Caco-2 (cell line): ENCODE results near the gene PLEKHA1. TPM values are rescaled to one million over a fixed set of nuclear protein-coding genes. Genes with fewer than 3 reads are reported as not detected.

Experiments
- BruUV-seq: library from RNA; stranded (reverse); fragments of 400-500 nt; replicated peaks from 2 replicates; lab custom pipeline; 2021; lab: Mats Ljungman, UMichigan
- CTCF ChIA-PET: fragments of 300-600 bp; sonication (Branson Sonifier 250); formaldehyde crosslinking; loops from one replicate; lab custom pipeline; 2022; ENCODE audit warnings: antibody characterized with exemption; lab: Charles Lee
- POLR2A ChIA-PET: fragments of 300-600 bp; sonication (Branson Sonifier 250); formaldehyde crosslinking; loops from one replicate; lab custom pipeline; 2022; ENCODE audit warnings: antibody characterized with exemption; lab: Charles Lee
- DNase-seq, 2 experiments: peaks; one replicate each; pipeline versions ENCODE4 v3.0.0 to v3.0.0-alpha.2; 2020 to 2022
- H3K27me3 ChIP-seq: replicated peaks from 2 replicates; pipeline ENCODE4 v1.6.0; 2011; ENCODE audit warnings: low read length; ENCODE audit not compliant: control insufficient read depth, insufficient read depth
- H3K36me3 ChIP-seq: 2 replicates; pipeline ENCODE4 v1.5.1; 2011; ENCODE audit warnings: low read length; ENCODE audit not compliant: control insufficient read depth, insufficient read depth
- H3K4me1 ChIP-seq: fragments of 250-450 bp; sonication (Bioruptor Pico); 2 replicates; pipeline ENCODE4 v1.5.1; 2020; ENCODE audit warnings: mild to moderate bottlenecking
- H3K4me3 ChIP-seq: 2 replicates; pipeline ENCODE4 v1.5.1; 2011; ENCODE audit warnings: low read depth, mild to moderate bottlenecking, control low read depth, low read length
- H3K9me3 ChIP-seq: fragments of 250-450 bp; sonication (Bioruptor Pico); 2 replicates; pipeline ENCODE4 v1.5.1; 2020; ENCODE audit warnings: mild to moderate bottlenecking, moderate library complexity
- H3K27ac Mint-ChIP-seq: one replicate; pipeline ENCODE4 v1.8.0; 2022; ENCODE audit warnings: mixed read lengths; ENCODE audit not compliant: unreplicated experiment
- H3K27me3 Mint-ChIP-seq: one replicate; pipeline ENCODE4 v1.8.0; 2022; ENCODE audit warnings: mixed read lengths; ENCODE audit not compliant: insufficient read depth, unreplicated experiment
- H3K36me3 Mint-ChIP-seq: one replicate; pipeline ENCODE4 v1.8.0; 2022; ENCODE audit warnings: mild to moderate bottlenecking, mixed read lengths; ENCODE audit not compliant: insufficient read depth, unreplicated experiment
- H3K4me1 Mint-ChIP-seq: one replicate; pipeline ENCODE4 v1.8.0; 2022; ENCODE audit warnings: low read depth, mixed read lengths; ENCODE audit not compliant: unreplicated experiment
- H3K4me3 Mint-ChIP-seq: one replicate; pipeline ENCODE4 v1.8.0; 2022; ENCODE audit warnings: mild to moderate bottlenecking, moderate library complexity, mixed read lengths; ENCODE audit not compliant: unreplicated experiment
- H3K9me3 Mint-ChIP-seq: one replicate; pipeline ENCODE4 v1.8.0; 2022; ENCODE audit warnings: mixed read lengths; ENCODE audit not compliant: unreplicated experiment
- CTCF ChIP-seq, 2 experiments: fragments of 200-600 bp in 1 of 2; IDR thresholded peaks; 1 replicate in 1 of 2; 2 replicates in 1 of 2; pipeline versions ENCODE4 v1.5.1 to v1.8.0; 2011 to 2022; ENCODE audit warnings: antibody characterized with exemption in 1 of 2, control low read depth in 1 of 2, inconsistent platforms in 1 of 2, low read depth in 1 of 2, low read length in 1 of 2, mild to moderate bottlenecking in 1 of 2, moderate library complexity in 1 of 2; ENCODE audit not compliant: insufficient read depth in 1 of 2, severe bottlenecking in 1 of 2, unreplicated experiment in 1 of 2
- intact Hi-C: fragments of 100-400 bp; cut with micrococcal nuclease; formaldehyde crosslinking; loops from one replicate; pipeline ENCODE4 v1.10.0; 2022; ENCODE audit not compliant: unreplicated experiment
- total RNA-seq: library from RNA; stranded (reverse); gene quantifications from 2 replicates; pipeline ENCODE4 v1.2.3, GENCODE V29; 2022

Gene PLEKHA1
- total RNA-seq, 1 experiment from 2014 or later = 48.4 TPM

- DNase-seq = no peak
- intact Hi-C loops = no loop called here
- H3K36me3 ChIP-seq = no peaks in the 10 kb centered on the region
- no peaks in the 10 kb centered on the region for H3K9me3 ChIP-seq
- H3K27ac Mint-ChIP-seq = no peak overlapping the region
- ChIA-PET POLR2A (no interaction called here), CTCF (no interaction called here)
- H3K27me3 ChIP-seq = no peaks in the 10 kb centered on the region
- no peak overlapping the region for H3K4me3 Mint-ChIP-seq
- no peaks in the 10 kb centered on the region for H3K27me3 Mint-ChIP-seq
- peaks cover 3% of the 10 kb centered on the region for H3K4me1 ChIP-seq
- H3K9me3 Mint-ChIP-seq = peaks cover 10% of the 10 kb centered on the region
- peaks cover 16% of the 10 kb centered on the region for H3K4me1 Mint-ChIP-seq
- TF ChIP-seq CTCF (IDR thresholded peaks at IDR 0.05; ENCODE audit: insufficient read depth in 1 of 2, low read depth in 1 of 2, low read length in 1 of 2, severe bottlenecking in 1 of 2, unreplicated experiment in 1 of 2) = no peak
- no peaks in the 10 kb centered on the region for H3K36me3 Mint-ChIP-seq
- no TSS peak for BruUV-seq
- no peak overlapping the region for H3K4me3 ChIP-seq
These were observed 12.4 kb upstream of the PLEKHA1 start for GRCh38 chr10:122362031-122362592.

GRCh38 chr10:122362621-122363020, 11.9 kb upstream of the PLEKHA1 start:
- Mint-ChIP-seq H3K4me1 (peaks cover 20% of the 10 kb centered on the region), H3K4me3 (no peak overlapping the region), H3K36me3 (no peaks in the 10 kb centered on the region), H3K9me3 (peaks cover 11% of the 10 kb centered on the region), H3K27me3 (no peaks in the 10 kb centered on the region), H3K27ac (no peak overlapping the region)
- H3K27me3 ChIP-seq = no peaks in the 10 kb centered on the region
- no TSS peak for BruUV-seq
- ChIA-PET POLR2A (no interaction called here), CTCF (no interaction called here)
- H3K4me3 ChIP-seq = no peak overlapping the region
- no peak for TF ChIP-seq CTCF (IDR thresholded peaks at IDR 0.05; ENCODE audit: insufficient read depth in 1 of 2, low read depth in 1 of 2, low read length in 1 of 2, severe bottlenecking in 1 of 2, unreplicated experiment in 1 of 2)
- peaks cover 8% of the 10 kb centered on the region for H3K4me1 ChIP-seq
- intact Hi-C loops = no loop called here
- no peak for DNase-seq
- no peaks in the 10 kb centered on the region for H3K9me3 ChIP-seq
- no peaks in the 10 kb centered on the region for H3K36me3 ChIP-seq

GRCh38 chr10:122363311-122363710, 11.2 kb upstream of the PLEKHA1 start:
- TF ChIP-seq CTCF (IDR thresholded peaks at IDR 0.05; ENCODE audit: insufficient read depth in 1 of 2, low read depth in 1 of 2, low read length in 1 of 2, severe bottlenecking in 1 of 2, unreplicated experiment in 1 of 2) = no peak
- no peak for DNase-seq
- H3K36me3 Mint-ChIP-seq = no peaks in the 10 kb centered on the region
- H3K4me1 Mint-ChIP-seq = peaks cover 27% of the 10 kb centered on the region
- no peaks in the 10 kb centered on the region for H3K27me3 Mint-ChIP-seq
- Histone ChIP-seq H3K36me3 (no peaks in the 10 kb centered on the region), H3K9me3 (no peaks in the 10 kb centered on the region), H3K4me3 (no peak overlapping the region), H3K27me3 (no peaks in the 10 kb centered on the region), H3K4me1 (peaks cover 15% of the 10 kb centered on the region)
- peak overlapping the region; percentile 13 for H3K27ac Mint-ChIP-seq
- H3K9me3 Mint-ChIP-seq = peaks cover 11% of the 10 kb centered on the region
- no peak overlapping the region for H3K4me3 Mint-ChIP-seq
- intact Hi-C loops = no loop called here
- ChIA-PET POLR2A (no interaction called here), CTCF (no interaction called here)
- BruUV-seq = no TSS peak
